Neural cell (in vitro differentiated cells): ENCODE data around the gene LRP1. TPM values are rescaled to one million over a fixed set of nuclear protein-coding genes. Genes with fewer than 3 reads are reported as not detected.

Experiments
- H2AFZ ChIP-seq: fragments of 200-600, 300-800 bp; sonication (generic), shearing (Covaris generic); 2 replicates; pipeline ENCODE4 v1.6.0; 2014; ENCODE audit warnings: low read depth, mild to moderate bottlenecking, antibody characterized with exemption, low read length, moderate library complexity
- H3F3A ChIP-seq: fragments of 200-600 bp; shearing (Covaris generic); 2 replicates; pipeline ENCODE4 v1.6.1; 2016; ENCODE audit warnings: mild to moderate bottlenecking, moderate library complexity, mixed read lengths, antibody characterized with exemption, low read length; ENCODE audit not compliant: insufficient read depth, poor library complexity, severe bottlenecking
- H3K27ac ChIP-seq: fragments of 200-600, 300-800 bp; sonication (generic), shearing (Covaris generic); 2 replicates; pipeline ENCODE4 v1.5.1; 2014; ENCODE audit warnings: mild to moderate bottlenecking, low read length, moderate library complexity
- H3K27me3 ChIP-seq: fragments of 300-800, 200-600 bp; sonication (generic), shearing (Covaris generic); 2 replicates; pipeline ENCODE4 v1.6.0; 2014; ENCODE audit warnings: mild to moderate bottlenecking, low read depth, low read length, moderate library complexity; ENCODE audit not compliant: insufficient read depth
- H3K36me3 ChIP-seq: fragments of 300-800, 200-600 bp; sonication (generic), shearing (Covaris generic); 2 replicates; pipeline ENCODE4 v1.5.1; 2014; ENCODE audit warnings: mild to moderate bottlenecking, antibody characterized with exemption, low read length, moderate library complexity; ENCODE audit not compliant: insufficient read depth
- H3K4me2 ChIP-seq: fragments of 300-800, 200-600 bp; sonication (generic), shearing (Covaris generic); 2 replicates; pipeline ENCODE4 v1.6.0; 2014; ENCODE audit warnings: mild to moderate bottlenecking, low read length
- H3K4me3 ChIP-seq: fragments of 300-800, 200-600 bp; sonication (generic), shearing (Covaris generic); 2 replicates; pipeline ENCODE4 v1.5.1; 2014; ENCODE audit warnings: mild to moderate bottlenecking, low read length, moderate library complexity
- H3K79me2 ChIP-seq: fragments of 200-600 bp; shearing (Covaris generic); replicated peaks from 2 replicates; pipeline ENCODE4 v1.6.0; 2014; ENCODE audit warnings: mild to moderate bottlenecking, low read length, moderate library complexity; ENCODE audit not compliant: insufficient read depth
- H3K9ac ChIP-seq: fragments of 300-800, 200-600 bp; sonication (generic), shearing (Covaris generic); 2 replicates; pipeline ENCODE4 v1.6.1; 2016; ENCODE audit warnings: mild to moderate bottlenecking, low read length, mixed read lengths
- H3K9me2 ChIP-seq: fragments of 200-600 bp; shearing (Covaris generic); 2 replicates; pipeline ENCODE4 v1.6.1; 2016; ENCODE audit warnings: mild to moderate bottlenecking, low read length, mixed read lengths; ENCODE audit not compliant: insufficient read depth
- H3K9me3 ChIP-seq: fragments of 200-600, 300-800 bp; sonication (generic), shearing (Covaris generic); 2 replicates; pipeline ENCODE4 v1.6.1; 2016; ENCODE audit warnings: mild to moderate bottlenecking, mixed run types, low read length, moderate library complexity, mixed read lengths
- H4K20me1 ChIP-seq: fragments of 200-600 bp; shearing (Covaris generic); 2 replicates; pipeline ENCODE4 v1.6.1; 2016; ENCODE audit warnings: mild to moderate bottlenecking, mixed run types; ENCODE audit not compliant: insufficient read depth
- CTCF ChIP-seq: fragments of 450-650 bp; IDR thresholded peaks from 2 replicates; pipeline ENCODE4 v1.5.1; 2014; ENCODE audit warnings: antibody characterized with exemption, mild to moderate bottlenecking, moderate library complexity; ENCODE audit not compliant: poor library complexity, severe bottlenecking
- EP300 ChIP-seq: fragments of 450-650 bp; conservative IDR thresholded peaks from 2 replicates; pipeline ENCODE4 v1.6.1; 2014; ENCODE audit warnings: antibody characterized with exemption, mild to moderate bottlenecking, moderate library complexity; ENCODE audit not compliant: poor library complexity, severe bottlenecking
- EZH2 ChIP-seq: fragments of 200-600, 300-800 bp; shearing (Covaris generic), sonication (generic); IDR thresholded peaks from 2 replicates; pipeline ENCODE4 v1.6.1; 2014; ENCODE audit warnings: antibody characterized with exemption, low read length, borderline replicate concordance, mild to moderate bottlenecking; ENCODE audit not compliant: insufficient read depth, poor library complexity, severe bottlenecking
- MXI1 ChIP-seq: fragments of 450-650 bp; conservative IDR thresholded peaks from 2 replicates; pipeline ENCODE4 v1.6.1; 2014; ENCODE audit warnings: antibody characterized with exemption, mild to moderate bottlenecking; ENCODE audit not compliant: poor library complexity, severe bottlenecking
- POLR2AphosphoS5 ChIP-seq: IDR thresholded peaks from 2 replicates; pipeline ENCODE4 v1.6.1; 2012
- RAD21 ChIP-seq: fragments of 450-650 bp; conservative IDR thresholded peaks from 2 replicates; pipeline ENCODE4 v1.6.1; 2014; ENCODE audit warnings: antibody characterized with exemption, mild to moderate bottlenecking, moderate library complexity
- REST ChIP-seq: IDR thresholded peaks from 2 replicates; pipeline ENCODE4 v1.6.1; 2012; ENCODE audit warnings: borderline replicate concordance
- SMC3 ChIP-seq: fragments of 450-650 bp; conservative IDR thresholded peaks from 2 replicates; pipeline ENCODE4 v1.6.1; 2014; ENCODE audit warnings: antibody characterized with exemption, mild to moderate bottlenecking, moderate library complexity; ENCODE audit not compliant: poor library complexity
- TAF1 ChIP-seq: IDR thresholded peaks from 2 replicates; pipeline ENCODE4 v1.6.1; 2012; ENCODE audit warnings: low read depth
- polyA plus RNA-seq: library from polyadenylated mRNA; depleted of rRNA; stranded (reverse); fragments of >200 nt; gene quantifications from 2 replicates; pipeline ENCODE4 v1.2.3, GENCODE V29; 2014

The LRP1 gene
- polyA plus RNA-seq, 1 donor from 2014 or later = 18.2 TPM

GRCh38 chr12:57156701-57157403, 28.6 kb downstream of the LRP1 start:
- Histone ChIP-seq H3K9ac (no peak overlapping the region), H2AFZ (no peak overlapping the region), H3K36me3 (peaks cover 11% of the 10 kb centered on the region), H4K20me1 (no peaks in the 10 kb centered on the region), H3K27ac (no peak overlapping the region), H3K4me2 (no peak overlapping the region), H3K9me2 (no peaks in the 10 kb centered on the region), H3F3A (no peaks in the 10 kb centered on the region), H3K79me2 (no peaks in the 10 kb centered on the region), H3K27me3 (no peaks in the 10 kb centered on the region), H3K4me3 (no peak overlapping the region), H3K9me3 (no peaks in the 10 kb centered on the region)
- TF ChIP-seq POLR2AphosphoS5 = no peak
- TF ChIP-seq EZH2 = no peak

GRCh38 chr12:57157588-57158173, 29.4 kb downstream of the LRP1 start:
- Histone ChIP-seq H3K4me2 (no peak overlapping the region), H3K79me2 (no peaks in the 10 kb centered on the region), H3K27ac (no peak overlapping the region), H3K27me3 (no peaks in the 10 kb centered on the region), H3K4me3 (no peak overlapping the region), H4K20me1 (no peaks in the 10 kb centered on the region), H3F3A (no peaks in the 10 kb centered on the region), H3K36me3 (peaks cover 11% of the 10 kb centered on the region), H3K9ac (no peak overlapping the region), H2AFZ (no peak overlapping the region), H3K9me3 (no peaks in the 10 kb centered on the region), H3K9me2 (no peaks in the 10 kb centered on the region)
- TF ChIP-seq RAD21 = no peak
- TF ChIP-seq CTCF = no peak
- TF ChIP-seq EZH2 = no peak
- TF ChIP-seq MXI1 = no peak
- TF ChIP-seq SMC3 = no peak
- no peak for TF ChIP-seq POLR2AphosphoS5
- TF ChIP-seq REST = no peak
- no peak for TF ChIP-seq EP300
- TF ChIP-seq TAF1 = no peak
